Measurements from ENCODE around the gene ZNF823.

DNA sequence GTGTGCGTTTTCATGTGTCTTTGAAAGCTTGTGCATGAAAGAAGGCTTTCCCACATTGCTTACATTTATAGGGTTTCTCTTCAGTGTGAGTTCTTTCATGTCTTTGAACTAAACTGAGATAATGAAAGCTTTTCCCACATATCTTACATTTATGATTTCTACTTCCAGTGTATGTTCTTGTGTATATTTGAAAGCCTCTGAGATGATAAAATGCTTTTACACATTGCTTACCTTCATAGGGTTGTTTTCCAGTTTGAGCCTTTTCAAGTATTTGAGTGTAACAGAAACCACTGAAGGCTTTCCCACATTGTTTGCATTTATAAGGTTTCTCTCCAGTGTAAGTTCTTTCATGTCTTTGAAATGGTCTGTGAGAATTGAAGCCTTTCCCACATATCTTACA, 18.2 kb upstream of the ZNF823 start:
- TF ChIP-seq EZH2 (IDR thresholded peaks at IDR 0.05; ENCODE audit: insufficient read depth, poor library complexity, severe bottlenecking) (no peak), EZH2phosphoT487 (IDR thresholded peaks at IDR 0.05; ENCODE audit: insufficient read depth, low read depth) (no peak)

All from GM23248 (cell line).